ENCODE measurements around the gene GNA12. TPM values are rescaled to one million over a fixed set of nuclear protein-coding genes. Genes with fewer than 3 reads are reported as not detected.

The GNA12 gene
- total RNA-seq, 4 donors from 2014 or later: 7.6 to 8.4 (median 8.1) TPM

- in situ Hi-C loops (cut with MboI; ENCODE audit: low sequenced_read_pairs in 4 of 4) (no loop called here), intact Hi-C loops (cut with DNase I; ENCODE audit: low total_unique reads) (no loop called here)
- peaks cover 0 to 15% (median 8%) of the 10 kb centered on the region in 3 donors for H3K27me3 ChIP-seq
- H3K27ac ChIP-seq: no peak overlapping the region
- no peak for DNase-seq
- TF ChIP-seq CTCF (IDR thresholded peaks at IDR 0.05 in 4 of 5, conservative IDR thresholded peaks at IDR 0.05 in 1 of 5) (peak in 2 of 5 experiments; percentile 23 to 45), POLR2A (IDR thresholded peaks at IDR 0.05) (no peak)
- H3K36me3 ChIP-seq: no peaks in the 10 kb centered on the region
- no peak overlapping the region for H3K4me3 ChIP-seq
- ATAC-seq: no peak
- no peaks in the 10 kb centered on the region for H3K4me1 ChIP-seq
- H3K9me3 ChIP-seq: no peaks in the 10 kb centered on the region
These were observed 42.8 kb upstream of the GNA12 start for GRCh38 chr7:2886900-2887299.

GRCh38 chr7:2886391-2886790, 42.3 kb upstream of the GNA12 start:
- in situ Hi-C loops (cut with MboI; ENCODE audit: low sequenced_read_pairs in 4 of 4): no loop called here
- Histone ChIP-seq H3K27ac (no peak overlapping the region), H3K36me3 (no peaks in the 10 kb centered on the region), H3K4me1 (no peaks in the 10 kb centered on the region), H3K27me3 (peaks cover 0 to 16% (median 8%) of the 10 kb centered on the region in 3 donors), H3K4me3 (no peak overlapping the region), H3K9me3 (no peaks in the 10 kb centered on the region)
- ATAC-seq (no peak), DNase-seq (no peak)
- intact Hi-C loops (cut with DNase I; ENCODE audit: low total_unique reads): no loop called here
- TF ChIP-seq CTCF (IDR thresholded peaks at IDR 0.05 in 4 of 5, conservative IDR thresholded peaks at IDR 0.05 in 1 of 5) (no peak), POLR2A (IDR thresholded peaks at IDR 0.05) (no peak)

DNA sequence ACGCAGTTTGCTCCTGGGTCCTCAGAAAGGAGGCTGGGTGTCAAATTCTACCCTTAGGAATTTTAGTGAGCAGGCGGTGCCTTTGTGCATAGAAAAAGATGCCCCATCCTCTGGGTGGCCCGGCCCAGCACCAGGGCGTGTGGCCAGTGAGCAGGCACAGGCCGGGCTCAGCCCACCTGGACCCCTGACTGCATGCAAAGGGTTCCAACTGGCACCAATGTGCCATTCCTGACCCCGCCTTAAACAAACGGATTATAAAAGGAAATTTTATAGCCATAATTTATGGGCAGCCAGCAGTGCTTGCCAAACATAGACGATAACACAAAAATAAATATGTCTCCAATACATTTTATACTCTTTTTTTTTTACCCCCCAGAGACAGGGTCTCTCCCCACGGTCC, 40.1 kb upstream of the GNA12 start:
- in situ Hi-C loops (cut with MboI; ENCODE audit: low sequenced_read_pairs in 4 of 4) (no loop called here), intact Hi-C loops (cut with DNase I; ENCODE audit: low total_unique reads) (no loop called here)
- Histone ChIP-seq H3K9me3 (no peaks in the 10 kb centered on the region), H3K4me3 (no peak overlapping the region), H3K27ac (no peak overlapping the region), H3K36me3 (no peaks in the 10 kb centered on the region), H3K27me3 (peaks cover 0 to 6% (median 2%) of the 10 kb centered on the region in 3 donors), H3K4me1 (no peaks in the 10 kb centered on the region)
- TF ChIP-seq POLR2A (IDR thresholded peaks at IDR 0.05) (no peak), CTCF (IDR thresholded peaks at IDR 0.05 in 4 of 5, conservative IDR thresholded peaks at IDR 0.05 in 1 of 5) (no peak)
- no peak for ATAC-seq
- no peak for DNase-seq

DNA sequence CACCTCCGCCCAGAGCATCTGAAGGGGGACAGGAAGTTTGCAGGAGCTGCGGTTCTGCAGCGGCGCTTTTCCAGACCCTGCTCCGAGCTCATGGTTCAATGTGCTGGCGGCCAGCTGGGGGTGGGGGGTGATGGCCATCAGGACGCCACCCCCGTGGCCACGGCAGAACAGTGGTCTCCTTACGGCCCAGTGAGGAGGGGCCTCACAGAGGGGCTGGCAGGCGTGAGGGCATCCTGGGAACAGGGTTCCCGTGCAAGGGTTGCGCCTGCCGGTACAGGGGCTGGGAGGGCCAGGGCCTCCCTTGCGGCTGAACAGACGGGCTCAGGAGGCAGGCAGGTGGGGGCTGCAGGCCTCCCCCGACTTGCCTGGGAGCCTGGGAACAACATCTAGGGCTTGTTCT, 39.0 kb upstream of the GNA12 start:
- ATAC-seq (no peak), DNase-seq (no peak)
- intact Hi-C loops (cut with DNase I; ENCODE audit: low total_unique reads) (no loop called here), in situ Hi-C loops (cut with MboI; ENCODE audit: low sequenced_read_pairs in 4 of 4) (no loop called here)
- Histone ChIP-seq H3K4me1 (no peaks in the 10 kb centered on the region), H3K9me3 (no peaks in the 10 kb centered on the region), H3K36me3 (no peaks in the 10 kb centered on the region), H3K27ac (no peak overlapping the region), H3K27me3 (peaks cover 0 to 4% (median 2%) of the 10 kb centered on the region in 3 donors), H3K4me3 (no peak overlapping the region)
- TF ChIP-seq POLR2A (IDR thresholded peaks at IDR 0.05): no peak
- TF ChIP-seq CTCF (IDR thresholded peaks at IDR 0.05 in 4 of 5, conservative IDR thresholded peaks at IDR 0.05 in 1 of 5): no peak

GRCh38 chr7:2882111-2882510, 38.0 kb upstream of the GNA12 start:
- in situ Hi-C loops (cut with MboI; ENCODE audit: low sequenced_read_pairs in 4 of 4) (no loop called here), intact Hi-C loops (cut with DNase I; ENCODE audit: low total_unique reads) (no loop called here)
- no peak overlapping the region for H3K27ac ChIP-seq

More at GRCh38 chr7:2882111-2882510, 38.0 kb upstream of the GNA12 start:
- Histone ChIP-seq H3K4me1 (no peaks in the 10 kb centered on the region), H3K36me3 (no peaks in the 10 kb centered on the region), H3K9me3 (no peaks in the 10 kb centered on the region), H3K27me3 (peaks cover 0 to 4% (median 0%) of the 10 kb centered on the region in 3 donors), H3K4me3 (no peak overlapping the region)
- ATAC-seq (no peak), DNase-seq (no peak)
- TF ChIP-seq POLR2A (IDR thresholded peaks at IDR 0.05) (no peak), CTCF (IDR thresholded peaks at IDR 0.05 in 4 of 5, conservative IDR thresholded peaks at IDR 0.05 in 1 of 5) (no peak)
